HT-29 (cell line): ENCODE measurements around the gene IL12A. TPM values are rescaled to one million over a fixed set of nuclear protein-coding genes. Genes with fewer than 3 reads are reported as not detected.

Source experiments
- DNase-seq: peaks from one replicate; pipeline ENCODE4 v3.0.0-alpha.2; 2015; ENCODE audit warnings: low spot score
- total RNA-seq: library from RNA; depleted of rRNA; stranded (reverse); fragments of >200 nt; shearing (Covaris generic); gene quantifications from 2 replicates; pipeline ENCODE4 v1.2.3, GENCODE V29; 2014; rRNA removed

Gene IL12A
- total RNA-seq: 0.34 TPM in 1 of 2 replicates, not detected in the other

- peak; percentile 56 for DNase-seq
These were observed at the start of gene IL12A for GRCh38 chr3:159988617-159989271. TSS of gene IL12A (plus strand) at chr3:159988835.

DNA sequence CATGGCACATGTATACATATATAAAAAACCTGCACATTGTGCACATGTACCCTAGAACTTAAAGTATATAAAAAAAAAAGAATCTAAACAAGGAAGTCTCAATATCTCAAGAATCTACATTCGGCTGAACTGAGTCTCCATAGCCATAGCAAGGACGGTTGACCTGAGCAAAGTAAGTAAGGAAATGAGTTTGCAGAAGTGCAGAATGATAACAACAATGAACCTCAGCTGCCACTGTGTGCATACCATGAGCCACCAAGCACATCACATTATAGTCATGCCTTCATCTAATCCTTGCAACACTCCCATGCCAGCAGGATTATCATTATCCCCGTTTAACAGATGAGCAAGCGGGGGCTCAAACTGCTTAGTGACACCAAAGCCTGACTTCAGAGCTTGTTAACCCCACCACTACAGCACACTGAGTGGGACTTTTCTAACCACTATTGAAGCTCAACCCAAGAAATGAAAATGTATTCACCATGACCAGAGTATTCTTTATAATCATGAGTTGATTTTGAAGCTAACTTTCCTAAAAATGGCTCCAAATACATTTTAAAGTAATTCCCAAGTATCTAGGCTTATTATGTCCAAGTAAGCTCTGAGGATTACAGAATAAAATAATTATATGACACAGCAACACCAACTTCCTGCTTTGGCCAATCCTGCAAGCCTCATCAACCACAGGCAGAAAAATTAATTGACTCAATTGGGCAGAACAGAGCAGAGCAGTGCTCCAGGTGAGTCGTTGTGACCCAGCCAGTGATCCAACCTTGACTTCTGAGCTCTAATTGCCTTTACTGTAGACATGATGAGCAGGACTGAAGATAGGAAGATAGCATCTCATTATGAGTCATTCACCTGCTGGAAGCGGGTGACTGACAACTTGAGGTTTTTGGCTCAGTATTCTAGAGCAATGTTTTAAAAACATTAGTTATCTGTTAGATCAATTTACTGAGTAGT, 47.3 kb upstream of the IL12A start:
- DNase-seq: no peak

DNA sequence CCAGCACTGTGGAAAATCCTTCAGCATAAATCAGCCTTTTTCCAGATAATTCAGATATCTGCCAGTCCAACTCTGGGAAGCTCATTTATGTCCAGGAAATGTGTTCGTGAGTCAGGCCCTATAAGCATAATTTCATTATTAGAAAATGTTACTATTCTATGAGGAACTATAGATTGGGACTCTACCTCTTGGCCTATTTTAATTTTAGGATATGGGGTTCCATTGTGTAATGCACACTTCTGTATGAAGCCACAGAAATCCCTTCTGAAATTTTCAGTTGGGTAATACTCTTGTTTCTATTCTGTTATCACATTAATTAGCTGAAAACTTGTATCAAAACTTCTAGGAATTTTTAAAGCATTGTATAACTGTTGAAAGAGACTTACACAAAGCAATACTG, 43.9 kb upstream of the IL12A start:
- DNase-seq: no peak

DNA sequence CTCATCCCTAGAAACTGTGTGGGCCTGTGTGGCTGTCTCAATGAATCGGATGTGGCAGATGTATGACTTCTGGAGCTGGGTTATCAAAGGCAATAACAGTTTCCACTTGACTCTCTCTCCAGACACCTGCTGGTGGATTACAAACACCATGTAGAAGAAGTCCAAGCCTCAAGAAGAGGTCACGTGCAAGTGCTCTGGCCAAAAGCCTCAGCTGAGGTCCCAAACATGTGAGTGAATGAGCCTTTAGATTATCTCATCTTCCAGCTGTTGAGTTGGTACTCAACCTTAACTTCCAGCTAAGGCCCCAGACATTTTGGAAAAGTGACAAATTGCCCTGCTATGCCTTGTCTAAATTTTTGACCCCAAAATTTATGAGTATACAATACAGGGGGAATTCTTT, 42.7 kb upstream of the IL12A start:
- DNase-seq: no peak

- no peak for DNase-seq
These were observed 41.4 kb upstream of the IL12A start for GRCh38 chr3:159947220-159947619.

GRCh38 chr3:159948429-159949144, 40.0 kb upstream of the IL12A start:
- DNase-seq: no peak

DNA sequence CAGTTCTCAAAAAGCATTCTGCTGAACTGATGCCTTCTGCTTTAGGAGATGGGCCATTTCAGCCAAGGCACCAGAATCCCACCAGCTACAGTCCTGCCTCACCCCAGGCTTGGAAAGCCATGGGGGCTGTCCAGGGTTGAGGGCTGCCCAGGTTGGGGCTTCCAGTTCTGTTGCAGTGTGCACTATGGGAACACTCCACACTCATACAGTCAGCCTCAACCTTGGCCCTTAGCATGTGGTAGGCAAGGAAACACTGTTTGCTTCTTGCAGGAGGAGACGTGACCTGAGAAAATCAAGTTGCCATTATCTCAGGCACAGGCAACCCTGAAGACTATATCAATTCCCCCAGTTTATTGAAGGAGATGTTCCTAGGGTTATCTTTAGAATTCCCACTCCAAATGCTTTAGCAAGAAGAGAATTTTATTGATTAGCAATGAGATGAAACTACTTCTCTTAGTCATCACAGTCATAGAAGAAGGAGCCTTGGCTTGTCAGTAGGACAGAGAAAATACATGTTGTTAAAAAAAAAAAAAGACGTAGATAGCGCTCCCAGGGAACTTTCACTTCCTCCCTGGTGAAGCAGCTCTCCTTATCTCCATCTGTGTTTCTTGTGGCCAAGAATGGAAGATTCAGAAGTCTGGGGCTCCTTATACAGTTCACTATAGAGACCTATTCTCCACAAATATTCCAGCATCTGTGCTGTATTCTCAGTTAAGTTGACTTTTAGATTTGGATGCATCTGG, 38.3 kb upstream of the IL12A start:
- no peak for DNase-seq

- no peak for DNase-seq
These were observed 37.1 kb upstream of the IL12A start for GRCh38 chr3:159951540-159951939.

DNA sequence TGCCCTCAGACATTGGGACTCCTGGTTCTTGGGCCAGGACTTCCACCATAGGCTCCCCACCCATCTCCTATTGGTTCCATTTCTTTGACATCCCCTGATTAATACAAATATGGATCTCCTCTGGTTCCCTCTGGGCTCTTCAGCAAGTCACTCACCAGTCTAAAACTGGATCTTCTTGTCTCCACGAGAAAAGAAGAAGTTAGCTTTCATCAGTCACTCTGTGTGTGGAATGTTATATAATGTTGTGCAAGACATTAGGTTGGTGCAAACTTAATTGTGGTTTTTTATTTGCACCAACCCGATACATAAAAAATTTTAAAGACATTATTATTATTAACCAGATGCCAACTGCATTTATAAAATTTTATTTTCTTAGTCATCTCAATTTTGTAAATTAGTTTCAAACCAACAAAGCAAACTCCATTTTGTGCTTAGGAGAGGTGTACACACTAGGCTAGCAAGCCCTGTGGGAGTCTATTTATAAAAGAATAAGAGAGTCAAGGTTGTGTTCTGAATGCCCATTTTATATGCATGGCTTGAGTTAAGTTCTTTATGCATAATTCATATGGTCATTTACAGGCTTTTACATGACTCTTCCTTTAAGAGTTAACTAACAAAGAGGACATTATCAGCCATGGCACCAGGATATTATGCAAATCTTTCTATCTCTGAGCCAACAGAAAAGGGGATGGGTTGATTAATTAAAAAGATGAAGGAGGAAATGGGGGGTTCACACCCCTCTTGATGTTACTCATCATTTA, 35.1 kb upstream of the IL12A start:
- no peak for DNase-seq

DNA sequence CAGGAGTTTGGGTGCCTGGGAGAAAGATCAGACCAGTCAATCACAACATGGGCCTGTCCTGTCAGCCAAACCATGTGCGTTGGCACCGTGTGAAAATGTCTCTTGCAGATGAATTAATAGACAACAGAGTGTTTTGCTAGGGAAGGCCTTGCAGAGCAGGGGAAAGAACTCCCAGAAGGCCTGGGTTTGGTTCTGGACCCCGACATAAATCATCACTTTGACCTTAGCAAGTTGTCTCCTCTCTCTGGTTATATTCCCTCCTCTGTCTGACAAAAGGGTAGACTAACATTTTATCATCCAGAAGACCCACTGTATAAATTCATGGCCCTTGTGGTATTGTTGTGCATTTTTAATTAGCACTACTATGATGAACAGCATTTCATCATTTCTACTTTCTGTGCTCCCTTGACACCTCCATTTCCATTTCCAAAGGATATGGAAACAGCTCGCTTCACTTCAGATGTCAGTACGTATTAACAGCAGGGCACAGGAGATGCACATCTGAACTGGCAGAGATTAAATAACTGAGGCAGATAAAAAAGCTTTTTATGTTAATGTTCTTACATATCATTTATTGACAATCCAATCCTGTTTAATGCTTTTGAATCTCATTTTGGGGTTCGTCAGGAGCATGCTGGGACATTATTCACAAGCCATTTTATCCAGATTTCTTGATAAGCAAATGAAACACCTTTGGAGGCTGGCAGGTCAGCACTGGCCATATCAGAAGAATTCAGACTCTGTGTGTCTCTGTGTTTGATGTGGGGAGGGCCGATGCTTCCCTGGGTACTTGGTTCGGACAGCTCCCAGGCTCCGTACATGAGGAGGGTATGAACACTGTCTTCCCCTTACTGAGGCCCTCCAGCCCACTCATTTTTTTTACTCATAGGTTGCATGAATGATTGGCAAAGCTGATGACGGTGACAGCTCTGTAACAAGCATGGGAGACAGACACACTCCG, 28.2 kb upstream of the IL12A start:
- DNase-seq: no peak

DNA sequence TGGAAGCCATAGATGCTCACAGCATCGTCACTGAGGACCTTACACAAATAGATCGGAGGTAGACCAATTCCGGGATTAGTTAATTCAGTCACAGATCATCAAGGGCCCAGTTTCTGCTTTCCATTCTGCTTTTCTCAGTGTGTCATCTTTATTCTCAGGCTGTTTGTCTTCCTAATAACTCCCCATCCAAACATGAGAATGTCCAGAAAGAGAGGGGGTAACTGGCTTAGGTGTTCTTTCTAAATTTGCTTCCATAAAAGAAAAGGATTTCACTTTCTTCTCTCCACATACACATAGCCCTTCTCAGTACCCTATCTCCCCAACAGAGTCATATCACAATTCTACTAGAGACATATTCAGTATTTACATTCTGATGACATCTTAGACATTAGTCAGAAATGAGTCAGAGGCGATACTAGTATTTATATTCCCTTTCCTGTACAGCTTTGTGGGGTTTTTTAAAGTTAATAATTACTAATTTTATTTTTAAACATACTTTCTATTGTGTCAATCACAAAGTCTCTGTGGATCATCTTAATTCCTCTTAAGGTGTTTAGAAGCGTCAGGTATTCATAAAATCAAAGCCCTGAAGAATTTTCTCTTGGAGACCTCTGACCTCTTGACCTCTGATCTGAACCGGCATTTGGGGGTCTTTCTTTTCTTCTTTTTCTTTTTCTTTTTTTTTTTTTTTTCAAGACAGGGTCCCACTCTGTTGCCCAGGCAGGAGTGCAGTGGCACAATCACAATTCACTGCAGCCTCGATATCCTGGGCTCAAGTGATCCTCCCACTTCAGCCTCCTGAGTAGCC, 24.3 kb upstream of the IL12A start:
- peak; percentile 15 for DNase-seq

GRCh38 chr3:159971311-159971710, 17.3 kb upstream of the IL12A start:
- no peak for DNase-seq

GRCh38 chr3:159977295-159977694, 11.3 kb upstream of the IL12A start:
- no peak for DNase-seq

DNA sequence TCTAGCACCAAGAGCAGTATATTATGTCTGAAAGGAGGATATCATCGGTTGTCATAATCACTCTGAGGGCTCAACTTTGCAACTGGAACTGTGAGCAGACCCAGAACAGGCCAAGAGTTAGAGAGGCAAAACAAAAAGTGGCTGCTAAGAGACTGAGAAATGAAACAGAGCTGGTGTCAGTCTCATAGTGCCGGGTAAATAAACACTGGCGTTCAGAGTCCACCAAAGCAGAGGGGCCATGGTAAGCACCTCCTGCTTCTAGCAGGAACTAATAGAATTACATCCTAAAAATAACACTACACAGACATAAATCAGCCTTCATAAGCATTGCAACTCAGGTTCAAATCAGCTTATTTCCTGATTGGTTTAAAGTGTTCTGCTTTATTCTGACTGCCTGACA, 10.3 kb upstream of the IL12A start:
- DNase-seq: no peak

GRCh38 chr3:159978918-159979703, 9.5 kb upstream of the IL12A start:
- DNase-seq: no peak

GRCh38 chr3:159982442-159982974, 6.1 kb upstream of the IL12A start:
- no peak for DNase-seq

- no peak for DNase-seq
These were observed 1.3 kb upstream of the IL12A start for GRCh38 chr3:159987291-159987711.
